ENCODE measurements around the gene NFYC. TPM values are rescaled to one million over a fixed set of nuclear protein-coding genes. Genes with fewer than 3 reads are reported as not detected.

NFYC gene
- polyA plus RNA-seq, 1 of the 3 experiments (the other 2 are of a cell fraction), result 72.4 TPM

DNA sequence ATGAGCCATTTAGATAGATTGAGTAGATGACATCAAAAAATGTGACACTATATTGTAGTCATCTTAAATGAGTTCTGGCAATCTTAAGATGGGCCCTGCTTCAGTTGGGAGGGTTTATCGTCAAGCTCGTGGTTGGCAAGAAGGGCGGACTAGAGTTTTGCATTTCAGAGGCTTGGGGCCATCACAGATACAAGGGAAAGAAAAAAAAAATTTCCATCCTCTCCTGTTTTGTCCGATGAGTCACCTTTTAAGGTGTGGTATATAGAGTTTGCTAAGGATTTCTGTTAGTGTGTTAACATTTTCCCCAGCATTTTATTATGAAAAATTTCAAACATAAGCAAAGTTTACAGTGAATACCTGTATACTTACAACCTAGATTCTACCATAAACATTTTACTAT, 60.3 kb downstream of the NFYC start (continued):
- TF ChIP-seq, protein P1, sequence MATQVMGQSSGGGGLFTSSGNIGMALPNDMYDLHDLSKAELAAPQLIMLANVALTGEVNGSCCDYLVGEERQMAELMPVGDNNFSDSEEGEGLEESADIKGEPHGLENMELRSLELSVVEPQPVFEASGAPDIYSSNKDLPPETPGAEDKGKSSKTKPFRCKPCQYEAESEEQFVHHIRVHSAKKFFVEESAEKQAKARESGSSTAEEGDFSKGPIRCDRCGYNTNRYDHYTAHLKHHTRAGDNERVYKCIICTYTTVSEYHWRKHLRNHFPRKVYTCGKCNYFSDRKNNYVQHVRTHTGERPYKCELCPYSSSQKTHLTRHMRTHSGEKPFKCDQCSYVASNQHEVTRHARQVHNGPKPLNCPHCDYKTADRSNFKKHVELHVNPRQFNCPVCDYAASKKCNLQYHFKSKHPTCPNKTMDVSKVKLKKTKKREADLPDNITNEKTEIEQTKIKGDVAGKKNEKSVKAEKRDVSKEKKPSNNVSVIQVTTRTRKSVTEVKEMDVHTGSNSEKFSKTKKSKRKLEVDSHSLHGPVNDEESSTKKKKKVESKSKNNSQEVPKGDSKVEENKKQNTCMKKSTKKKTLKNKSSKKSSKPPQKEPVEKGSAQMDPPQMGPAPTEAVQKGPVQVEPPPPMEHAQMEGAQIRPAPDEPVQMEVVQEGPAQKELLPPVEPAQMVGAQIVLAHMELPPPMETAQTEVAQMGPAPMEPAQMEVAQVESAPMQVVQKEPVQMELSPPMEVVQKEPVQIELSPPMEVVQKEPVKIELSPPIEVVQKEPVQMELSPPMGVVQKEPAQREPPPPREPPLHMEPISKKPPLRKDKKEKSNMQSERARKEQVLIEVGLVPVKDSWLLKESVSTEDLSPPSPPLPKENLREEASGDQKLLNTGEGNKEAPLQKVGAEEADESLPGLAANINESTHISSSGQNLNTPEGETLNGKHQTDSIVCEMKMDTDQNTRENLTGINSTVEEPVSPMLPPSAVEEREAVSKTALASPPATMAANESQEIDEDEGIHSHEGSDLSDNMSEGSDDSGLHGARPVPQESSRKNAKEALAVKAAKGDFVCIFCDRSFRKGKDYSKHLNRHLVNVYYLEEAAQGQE (IDR thresholded peaks at IDR 0.05; ENCODE audit: low read depth, low read length), result no peak
- TF ChIP-seq, protein P2, sequence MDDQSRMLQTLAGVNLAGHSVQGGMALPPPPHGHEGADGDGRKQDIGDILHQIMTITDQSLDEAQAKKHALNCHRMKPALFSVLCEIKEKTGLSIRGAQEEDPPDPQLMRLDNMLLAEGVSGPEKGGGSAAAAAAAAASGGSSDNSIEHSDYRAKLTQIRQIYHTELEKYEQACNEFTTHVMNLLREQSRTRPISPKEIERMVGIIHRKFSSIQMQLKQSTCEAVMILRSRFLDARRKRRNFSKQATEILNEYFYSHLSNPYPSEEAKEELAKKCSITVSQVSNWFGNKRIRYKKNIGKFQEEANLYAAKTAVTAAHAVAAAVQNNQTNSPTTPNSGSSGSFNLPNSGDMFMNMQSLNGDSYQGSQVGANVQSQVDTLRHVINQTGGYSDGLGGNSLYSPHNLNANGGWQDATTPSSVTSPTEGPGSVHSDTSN (IDR thresholded peaks at IDR 0.05), result no peak

DNA sequence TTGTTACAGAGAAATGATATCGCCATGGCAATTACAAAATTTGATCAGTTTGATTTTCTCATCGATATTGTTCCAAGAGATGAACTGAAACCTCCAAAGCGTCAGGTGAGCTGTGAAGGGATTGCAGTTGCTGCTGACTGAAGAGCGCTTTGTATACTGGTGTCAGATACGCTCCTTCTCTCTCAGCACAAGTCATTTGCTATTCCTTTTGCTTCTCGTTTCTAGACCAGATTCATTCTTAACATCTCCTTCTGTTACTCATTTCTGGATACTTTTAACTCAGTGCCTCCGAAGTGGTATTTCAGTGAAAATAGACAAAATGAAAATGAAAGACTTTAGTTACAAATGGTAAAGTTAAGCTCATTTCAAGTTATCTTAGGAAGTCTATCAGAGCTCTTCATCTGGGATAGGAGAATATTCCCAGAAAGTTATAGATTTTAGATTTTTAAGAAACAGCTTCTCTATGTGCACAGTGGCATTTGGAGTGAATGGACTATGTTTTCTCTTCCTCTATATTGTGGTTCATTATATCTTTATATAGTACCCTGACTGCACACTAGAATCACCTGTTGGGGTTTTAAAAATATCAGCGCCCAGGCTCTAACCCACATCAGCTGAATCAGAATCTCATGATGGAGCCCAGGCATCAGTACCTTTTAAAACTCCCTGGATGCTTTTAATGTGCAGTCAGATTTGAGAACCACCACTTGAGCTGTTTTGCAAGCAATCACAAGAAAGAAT, 61.8 kb downstream of the NFYC start:
- no peak overlapping the region for H3K4me2 ChIP-seq
- H2AFZ ChIP-seq (ENCODE audit: low read depth), result no peak overlapping the region
- peaks cover 61 to 94% of the 10 kb centered on the region in 2 experiments for H3K36me3 ChIP-seq (replicated peaks in 1 of 2; ENCODE audit: control insufficient read depth in 1 of 2, insufficient read depth in 2 of 2, low read length in 1 of 2)
- CTCF ChIA-PET, result interaction anchor here (0.7 to 3.8 kb wide), 4 partner anchors 17 to 97 kb away, joined by 3 to 19 read pairs (median 6); no protein-coding TSS in a partner anchor
- no peak overlapping the region for H3K27ac ChIP-seq (ENCODE audit: low read depth in 2 of 2, low read length in 1 of 2)
- WGBS (ENCODE audit: low lambda C conversion rate), result 95% methylated on average over 8 of the region's 8 CpGs
- no peaks in the 10 kb centered on the region for H3F3A ChIP-seq (replicated peaks; ENCODE audit: insufficient read depth)
- H4K20me1 ChIP-seq (ENCODE audit: insufficient read depth), result no peaks in the 10 kb centered on the region
- H3K4me1 ChIP-seq (ENCODE audit: control insufficient read depth in 1 of 2, insufficient read depth in 2 of 2, low read depth in 1 of 2, low read length in 1 of 2), result no peaks in the 10 kb centered on the region
- no peaks in the 10 kb centered on the region for H3K9me3 ChIP-seq
- no peak for DNase-seq
- no peaks in the 10 kb centered on the region for H3K9me2 ChIP-seq
- no peak for TF ChIP-seq MXI1 (IDR thresholded peaks at IDR 0.05; ENCODE audit: low read depth, low read length)
- TF ChIP-seq POLR2AphosphoS5 (IDR thresholded peaks at IDR 0.05; ENCODE audit: low read depth, low read length), result no peak
- no peak for TF ChIP-seq TCF12 (IDR thresholded peaks at IDR 0.05)
- no peak for TF ChIP-seq TAF1 (IDR thresholded peaks at IDR 0.05; ENCODE audit: borderline replicate concordance, low read depth, low read length)
- no peak for TF ChIP-seq CHD2 (IDR thresholded peaks at IDR 0.05; ENCODE audit: low read length, partially characterized antibody)
- TF ChIP-seq TEAD4 (IDR thresholded peaks at IDR 0.05; ENCODE audit: borderline replicate concordance, insufficient read depth), result no peak
- TF ChIP-seq, protein P3, sequence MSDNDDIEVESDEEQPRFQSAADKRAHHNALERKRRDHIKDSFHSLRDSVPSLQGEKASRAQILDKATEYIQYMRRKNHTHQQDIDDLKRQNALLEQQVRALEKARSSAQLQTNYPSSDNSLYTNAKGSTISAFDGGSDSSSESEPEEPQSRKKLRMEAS (IDR thresholded peaks at IDR 0.05; ENCODE audit: low read depth), result no peak
- TF ChIP-seq ELF1 (IDR thresholded peaks at IDR 0.05), result no peak
- TF ChIP-seq MEF2A (IDR thresholded peaks at IDR 0.05; ENCODE audit: borderline replicate concordance, low read depth), result no peak
- no peak for TF ChIP-seq NRF1 (IDR thresholded peaks at IDR 0.05; ENCODE audit: low read depth, low read length)
- no peak for TF ChIP-seq EZH2phosphoT487 (IDR thresholded peaks at IDR 0.05; ENCODE audit: borderline replicate concordance, low read depth)
- no peak for TF ChIP-seq EP300 (IDR thresholded peaks at IDR 0.05; ENCODE audit: borderline replicate concordance in 1 of 2, low read depth in 1 of 2, low read length in 1 of 2)
- no peak overlapping the region for H3K4me3 ChIP-seq (ENCODE audit: low read depth in 2 of 2, low read length in 1 of 2)
- H3K9ac ChIP-seq, result no peak overlapping the region
- no peaks in the 10 kb centered on the region for H3K79me2 ChIP-seq (ENCODE audit: insufficient read depth)
- H3K27me3 ChIP-seq (ENCODE audit: insufficient read depth), result no peaks in the 10 kb centered on the region
- POLR2A ChIA-PET, result interaction anchor here (0.6 kb wide), 1 partner anchor 97 kb away, joined by 3 read pairs; no protein-coding TSS in a partner anchor

Data from SK-N-SH (cell line).